PC-3 (cell line): ENCODE data around the gene PRDM1.

ENCODE experiments used
- CTCF ChIP-seq: fragments of 300-600 bp; sonication (generic); conservative IDR thresholded peaks from 2 replicates; pipeline ENCODE4 v1.5.1; 2017; ENCODE audit warnings: antibody characterized with exemption, low read depth, mild to moderate bottlenecking, low read length
- EZH2 ChIP-seq: fragments of 300-600 bp; sonication (generic); IDR thresholded peaks from one replicate; pipeline ENCODE4 v1.6.1; 2017; ENCODE audit warnings: antibody characterized with exemption, mild to moderate bottlenecking, low read length; ENCODE audit not compliant: unreplicated experiment
- EZH2phosphoT487 ChIP-seq: fragments of 300-600 bp; sonication (generic); IDR thresholded peaks from 2 replicates; pipeline ENCODE4 v1.6.1; 2018; ENCODE audit warnings: mild to moderate bottlenecking, antibody characterized with exemption, low read length, borderline replicate concordance

GRCh38 chr6:106059331-106059730, 26.8 kb upstream of the PRDM1 start:
- no peak for TF ChIP-seq EZH2
- TF ChIP-seq CTCF, result no peak
- no peak for TF ChIP-seq EZH2phosphoT487
